Cardiac atrium fibroblast (primary cell): ENCODE results near the gene MAP2K2. TPM values are rescaled to one million over a fixed set of nuclear protein-coding genes. Genes with fewer than 3 reads are reported as not detected.

Experiments
- total RNA-seq: library from RNA; depleted of rRNA; stranded (reverse); fragments of >200 nt; gene quantifications from 2 replicates; pipeline ENCODE4 v1.2.3, GENCODE V29; 2015

MAP2K2 gene
- 177 and 212 TPM in 2 replicates for total RNA-seq

GRCh38 chr19:4123615-4124568, at the start of gene MAP2K2:
Gene MAP2K2, minus strand, starts transcription at chr19:4124122. Its CDS starts 247 bp downstream, at chr19:4123875.

GRCh38 chr19:4066682-4067395, 57.1 kb downstream of the MAP2K2 start, which contains the start of gene ZBTB7A:
Gene ZBTB7A, minus strand, starts transcription at chr19:4066899. Its CDS starts 11,667 bp downstream, at chr19:4055232.

Other genes with a start within 250 kb of the MAP2K2 start
- gene ATCAY, start 243.4 kb downstream of the MAP2K2 start, total RNA-seq: not detected in 2 replicates
- gene NMRK2, start 191.1 kb downstream of the MAP2K2 start, total RNA-seq: not detected in 2 replicates
- 81.3 and 105 TPM in 2 replicates for gene DAPK3, start 153.0 kb downstream of the MAP2K2 start, total RNA-seq
- gene EEF2, start 138.7 kb downstream of the MAP2K2 start, total RNA-seq: 3,114 and 3,417 TPM in 2 replicates
- gene PIAS4, start 116.4 kb downstream of the MAP2K2 start, total RNA-seq: 14.6 and 18.2 TPM in 2 replicates
- gene ZBTB7A, start 57.2 kb downstream of the MAP2K2 start, total RNA-seq: 26.9 and 27.3 TPM in 2 replicates
- gene CREB3L3, start 29.5 kb upstream of the MAP2K2 start, total RNA-seq: not detected in 2 replicates
- 12.6 and 64.3 TPM in 2 replicates for gene SIRT6, start 58.4 kb upstream of the MAP2K2 start, total RNA-seq
- 0.49 and 0.90 TPM in 2 replicates for gene ANKRD24, start 58.6 kb upstream of the MAP2K2 start, total RNA-seq
- gene EBI3, start 105.4 kb upstream of the MAP2K2 start, total RNA-seq: 0.18 and 3.4 TPM in 2 replicates
- 14.1 and 14.6 TPM in 2 replicates for gene YJU2, start 123.0 kb upstream of the MAP2K2 start, total RNA-seq
- gene SHD, start 155.1 kb upstream of the MAP2K2 start, total RNA-seq: not detected in 2 replicates
- not detected in 2 replicates for gene TMIGD2, start 178.3 kb upstream of the MAP2K2 start, total RNA-seq
- gene FSD1, start 180.5 kb upstream of the MAP2K2 start, total RNA-seq: 3.1 and 6.7 TPM in 2 replicates
- gene STAP2, start 214.7 kb upstream of the MAP2K2 start, total RNA-seq: 1.8 and 2.6 TPM in 2 replicates
- 1.3 and 3.4 TPM in 2 replicates for gene MPND, start 219.4 kb upstream of the MAP2K2 start, total RNA-seq